HG03025 (cell line): Measurements from ENCODE around the gene CYP2J2.
A peak's percentile ranks its signal among the peaks of the same experiment; 100 is the strongest.
"Not testable (repeated sequence)": the region's sequence is repeated elsewhere in the genome, so short reads cannot be mapped to it uniquely, and the experiment has no call there.

Experiments used
- ATAC-seq: cut with Tn5 transposase; IDR thresholded peaks from one replicate; pipeline ENCODE4 v1.9.1; 2021; ENCODE audit warnings: mild to moderate bottlenecking, moderate library complexity; ENCODE audit not compliant: unreplicated experiment, low FRiP score

Gene CYP2J2

GRCh38 chr1:59926381-59927123 is at the start of gene CYP2J2:
TSS of gene CYP2J2 (minus strand) at chr1:59926773. CDS start at chr1:59926746, 27 bp downstream.
- no peak for ATAC-seq

- ATAC-seq: no peak
Observed at GRCh38 chr1:59973719-59974118, 47.1 kb upstream of the CYP2J2 start.

GRCh38 chr1:59972216-59972927 is 45.8 kb upstream of the CYP2J2 start:
- no peak for ATAC-seq

- ATAC-seq: no peak
Observed at GRCh38 chr1:59971464-59971911, 44.9 kb upstream of the CYP2J2 start.

- not testable (repeated sequence) for ATAC-seq
Observed at GRCh38 chr1:59969542-59970175, 43.1 kb upstream of the CYP2J2 start.

GRCh38 chr1:59968746-59969145 is 42.2 kb upstream of the CYP2J2 start:
- not testable (repeated sequence) for ATAC-seq

- ATAC-seq: no peak
Observed at GRCh38 chr1:59967780-59968179, 41.2 kb upstream of the CYP2J2 start.

- no peak for ATAC-seq
Observed at GRCh38 chr1:59967141-59967697, 40.6 kb upstream of the CYP2J2 start.

GRCh38 chr1:59952065-59952464 is 25.5 kb upstream of the CYP2J2 start:
- no peak for ATAC-seq

GRCh38 chr1:59949648-59950047 is 23.1 kb upstream of the CYP2J2 start:
- no peak for ATAC-seq

- ATAC-seq: no peak
Observed at GRCh38 chr1:59948990-59949389, 22.4 kb upstream of the CYP2J2 start.

GRCh38 chr1:59947047-59947938 is 20.7 kb upstream of the CYP2J2 start:
- peak; percentile 89 for ATAC-seq

- no peak for ATAC-seq
Observed at GRCh38 chr1:59945790-59946189, 19.2 kb upstream of the CYP2J2 start.

- no peak for ATAC-seq
Observed at GRCh38 chr1:59939393-59939792, 12.8 kb upstream of the CYP2J2 start.

GRCh38 chr1:59937636-59938210 is 11.2 kb upstream of the CYP2J2 start:
- no peak for ATAC-seq

- ATAC-seq: no peak
Observed at GRCh38 chr1:59936358-59936821, 9.8 kb upstream of the CYP2J2 start.

GRCh38 chr1:59928996-59929395 is 2.4 kb upstream of the CYP2J2 start:
- no peak for ATAC-seq

GRCh38 chr1:59927213-59927612 is 640 bp upstream of the CYP2J2 start:
- no peak for ATAC-seq

GRCh38 chr1:59924653-59925052 is 1.9 kb downstream of the CYP2J2 start:
- no peak for ATAC-seq
